ENCODE measurements around the gene TRIAP1.
"Not testable (repeated sequence)": the region's sequence is repeated elsewhere in the genome, so short reads cannot be mapped to it uniquely, and the experiment has no call there.

TRIAP1 gene

DNA sequence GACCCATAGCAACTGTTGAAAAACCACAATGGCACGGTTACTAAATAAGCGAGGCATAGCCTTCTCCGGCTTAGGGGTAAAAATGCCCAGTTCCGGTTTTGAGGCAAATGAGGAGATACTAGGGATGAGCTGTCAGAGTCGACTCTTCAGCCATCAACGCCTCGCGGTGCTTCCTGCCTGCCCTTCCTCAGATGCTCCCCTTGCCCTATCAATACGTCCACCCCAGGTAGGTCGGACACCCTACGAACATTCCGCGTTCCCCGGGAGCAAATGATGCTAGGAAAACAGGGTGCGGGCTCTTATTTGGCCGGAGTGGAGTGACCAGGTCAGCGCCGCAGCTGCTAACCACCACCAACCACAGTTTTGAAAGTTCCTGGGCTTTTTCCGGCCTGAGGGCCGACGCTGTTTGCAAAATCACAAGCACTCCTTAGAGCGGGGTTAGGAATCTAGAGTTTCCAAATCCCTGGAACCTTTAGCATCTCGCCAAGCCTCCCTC is 22.2 kb upstream of the TRIAP1 start:
- peak; percentile 15 for DNase-seq

GRCh38 chr12:120467439-120467838 is 21.3 kb upstream of the TRIAP1 start:
- DNase-seq = no peak

- peak; percentile 54 for DNase-seq
These were observed 20.6 kb upstream of the TRIAP1 start for GRCh38 chr12:120466560-120467315.

GRCh38 chr12:120465756-120466155 is 19.6 kb upstream of the TRIAP1 start:
- DNase-seq = no peak

- DNase-seq = no peak
These were observed 17.5 kb upstream of the TRIAP1 start for GRCh38 chr12:120463712-120464111.

- DNase-seq = no peak
These were observed 16.0 kb upstream of the TRIAP1 start for GRCh38 chr12:120462099-120462640.

GRCh38 chr12:120460157-120460556 is 14.0 kb upstream of the TRIAP1 start:
- no peak for DNase-seq

- no peak for DNase-seq
These were observed 10.9 kb upstream of the TRIAP1 start for GRCh38 chr12:120457133-120457532.

- DNase-seq = no peak
These were observed 9.1 kb upstream of the TRIAP1 start for GRCh38 chr12:120455302-120455701.

DNA sequence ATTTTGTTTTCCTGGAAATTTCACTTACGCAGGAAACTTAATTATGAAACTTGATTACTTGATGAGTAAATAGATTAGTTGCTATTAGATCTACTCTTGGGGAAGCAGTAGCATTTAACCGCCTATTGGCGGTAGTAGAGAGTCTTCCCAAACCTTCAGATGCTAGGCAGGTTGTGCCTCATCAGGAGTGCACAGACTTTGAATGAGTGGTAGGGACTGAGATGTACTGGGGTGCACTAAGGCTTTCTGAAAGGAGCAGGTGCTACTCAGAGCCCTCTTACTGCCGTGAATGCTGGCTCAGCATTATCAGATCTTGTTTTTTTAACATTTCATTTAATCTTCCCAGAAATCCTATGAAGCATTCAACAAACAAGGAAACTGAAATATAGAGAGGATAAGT is 7.8 kb upstream of the TRIAP1 start:
- DNase-seq = no peak

- no peak for DNase-seq
These were observed 7.0 kb upstream of the TRIAP1 start for GRCh38 chr12:120453060-120453750.

GRCh38 chr12:120452524-120452923 is 6.3 kb upstream of the TRIAP1 start:
- not testable (repeated sequence) for DNase-seq

GRCh38 chr12:120447992-120448391 is 1.8 kb upstream of the TRIAP1 start:
- no peak for DNase-seq

GRCh38 chr12:120446844-120447178 is 627 bp upstream of the TRIAP1 start:
- not testable (repeated sequence) for DNase-seq

DNA sequence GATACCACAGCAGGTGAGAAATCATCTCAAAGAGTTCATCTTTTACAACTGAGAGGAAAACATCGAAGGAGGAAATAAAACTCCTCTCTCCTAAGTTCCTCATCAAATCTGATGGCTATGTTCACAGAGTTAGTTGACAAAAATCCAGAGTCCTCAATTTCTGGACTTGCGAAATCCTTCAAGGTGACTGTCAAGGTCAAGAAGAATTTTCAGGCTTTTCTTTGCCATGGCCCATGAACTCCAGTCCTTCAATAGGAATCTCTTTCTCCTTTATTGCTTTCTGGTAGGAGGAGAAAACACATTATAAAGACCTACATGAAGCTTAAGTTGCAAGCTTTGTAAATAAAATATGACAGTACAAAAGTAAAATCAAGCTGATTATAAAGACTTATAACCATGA is 1.5 kb downstream of the TRIAP1 start:
- DNase-seq = no peak

DNA sequence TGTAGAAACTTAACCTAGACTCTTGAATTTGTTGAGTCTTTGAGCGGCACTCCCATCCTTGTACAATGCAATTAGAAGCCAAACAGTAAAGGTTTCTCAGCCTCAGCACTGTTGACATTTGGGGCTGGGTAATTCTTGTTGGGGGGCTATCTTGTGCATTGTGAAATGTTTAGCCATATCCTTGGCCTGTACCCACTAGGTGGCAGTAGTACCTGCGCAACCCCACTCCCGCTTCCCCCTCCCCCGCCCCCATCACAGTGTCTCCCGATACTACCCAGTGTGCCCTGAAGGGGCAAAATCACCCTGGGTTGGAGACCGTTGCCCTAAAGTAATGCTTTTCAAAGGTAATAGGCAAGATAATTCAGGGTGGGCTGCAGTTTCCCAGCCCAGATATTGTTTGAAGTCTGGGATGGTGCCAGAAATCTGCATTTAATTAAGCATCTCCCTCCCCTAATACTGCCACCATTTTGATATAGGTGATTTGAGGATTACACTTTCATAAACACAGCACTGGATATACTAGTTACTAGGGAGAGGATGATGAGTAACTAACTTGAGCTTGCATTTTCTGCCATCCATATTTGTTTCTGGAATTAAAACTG is 6.4 kb downstream of the TRIAP1 start:
- peak; percentile 74 for DNase-seq

GRCh38 chr12:120438495-120439198 is 7.5 kb downstream of the TRIAP1 start:
- no peak for DNase-seq

- DNase-seq = peak; percentile 99
These were observed 8.3 kb downstream of the TRIAP1 start, which contains the start of gene COX6A1 for GRCh38 chr12:120437735-120438494. COX6A1 (plus strand) TSS chr12:120438113; CDS start chr12:120438127, 14 bp downstream.

- DNase-seq = no peak
These were observed 13.2 kb downstream of the TRIAP1 start for GRCh38 chr12:120432772-120433525.

DNA sequence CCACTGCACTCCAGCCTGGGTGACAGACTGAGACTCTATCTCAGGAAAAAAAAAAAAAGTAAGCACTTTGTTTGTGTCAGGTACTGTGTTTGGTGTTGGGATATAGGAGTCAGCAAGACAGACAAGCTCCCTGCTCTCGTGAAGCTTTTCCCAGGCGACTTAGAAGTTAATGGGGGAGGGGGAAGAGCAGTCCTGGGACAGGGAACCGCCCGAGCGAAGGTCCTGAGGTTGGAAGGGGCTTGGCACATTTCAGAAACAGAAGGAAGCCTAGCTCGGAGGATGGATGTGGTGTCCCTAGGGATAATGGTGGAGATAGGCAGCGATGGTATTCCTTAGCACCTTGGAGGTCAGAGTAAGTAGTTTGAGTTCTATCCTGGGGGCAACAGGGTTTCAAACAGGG is 16.8 kb downstream of the TRIAP1 start:
- DNase-seq = no peak

DNA sequence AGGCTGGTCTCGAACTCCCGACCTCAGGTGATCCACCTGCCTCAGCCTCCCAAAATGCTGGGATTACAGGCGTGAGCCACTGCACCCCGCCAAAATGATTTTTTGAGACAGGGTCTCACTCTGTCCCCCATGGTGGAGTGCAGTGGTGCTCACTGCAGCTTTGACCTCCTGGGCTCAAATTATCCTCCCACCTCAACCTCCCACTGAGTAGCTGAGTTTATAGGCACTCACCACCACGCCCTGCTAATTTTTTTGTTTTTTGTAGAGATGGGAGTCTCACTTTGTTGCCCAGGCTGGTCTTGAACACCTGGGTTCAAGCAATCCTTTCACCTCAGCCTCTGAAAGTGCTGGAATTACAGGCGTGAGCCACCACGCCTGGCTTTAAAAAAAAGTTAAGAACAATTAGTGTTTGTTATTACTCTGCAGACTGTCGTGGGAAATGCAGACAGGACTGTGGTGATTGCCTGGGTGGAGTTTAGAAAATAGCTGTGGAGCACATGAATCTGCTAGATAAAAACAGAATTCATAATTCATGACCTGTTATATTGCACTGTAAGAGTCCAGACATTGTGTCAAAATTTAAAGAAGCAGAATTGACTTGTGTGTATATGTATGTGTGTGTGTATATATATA is 17.5 kb downstream of the TRIAP1 start:
- no peak for DNase-seq

Data from activated naive CD4-positive, alpha-beta T cell treated with Interleukin-2 at 50 U/mL for 16 hours (primary cell).